Neuron (in vitro differentiated cells): ENCODE measurements around the gene RBM18.

ENCODE experiments used
- H2AFZ ChIP-seq: one replicate; pipeline ENCODE4 v1.6.1; 2013; ENCODE audit warnings: low read depth, mild to moderate bottlenecking, inconsistent platforms, low read length, moderate library complexity
- H3K27me3 ChIP-seq: one replicate; pipeline ENCODE4 v1.6.1; 2013; ENCODE audit warnings: low read length; ENCODE audit not compliant: insufficient read depth
- H3K36me3 ChIP-seq: one replicate; pipeline ENCODE4 v1.6.1; 2013; ENCODE audit warnings: low read length; ENCODE audit not compliant: insufficient read depth
- H3K4me1 ChIP-seq: one replicate; pipeline ENCODE4 v1.6.1; 2013; ENCODE audit warnings: low read length; ENCODE audit not compliant: insufficient read depth
- H3K4me3 ChIP-seq: 2 replicates; pipeline ENCODE4 v1.5.1; 2013; ENCODE audit warnings: mild to moderate bottlenecking, low read length, moderate library complexity
- H3K9me3 ChIP-seq: one replicate; pipeline ENCODE4 v1.6.1; 2013; ENCODE audit warnings: low read length

Gene RBM18

DNA sequence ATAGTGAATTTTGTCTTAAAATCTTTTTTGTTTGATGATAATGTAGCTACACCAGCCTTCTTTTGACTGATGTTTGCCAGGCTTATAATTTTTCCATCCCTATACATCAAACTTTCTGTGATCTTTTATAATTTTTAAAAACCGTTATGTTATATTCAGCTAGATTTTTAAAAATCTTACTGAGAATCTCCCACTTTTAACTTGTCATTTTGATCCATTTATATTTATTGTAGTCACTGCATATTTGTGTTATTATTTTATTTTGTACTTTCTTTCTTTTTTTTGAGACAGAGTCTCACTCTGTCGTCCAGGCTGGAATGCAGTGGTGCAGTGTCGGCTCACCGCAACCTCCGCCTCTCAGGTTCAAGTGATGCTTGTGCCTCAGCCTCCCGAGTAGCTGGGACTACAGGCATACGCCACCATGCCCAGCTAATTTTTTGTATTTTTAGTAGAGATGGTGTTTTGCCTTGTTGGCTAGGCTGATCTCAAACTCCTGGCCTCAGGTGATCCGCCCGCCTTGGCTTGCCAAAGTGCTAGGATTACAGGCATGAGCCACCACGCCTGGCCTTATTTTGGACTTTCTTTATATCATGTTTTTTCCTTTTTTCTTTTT, 12.8 kb upstream of the RBM18 start:
- no peak overlapping the region for H3K4me3 ChIP-seq
- H3K9me3 ChIP-seq: peaks cover 9% of the 10 kb centered on the region
- H3K4me1 ChIP-seq: no peaks in the 10 kb centered on the region
- no peaks in the 10 kb centered on the region for H3K27me3 ChIP-seq
- H2AFZ ChIP-seq: no peak overlapping the region
- peaks cover 27% of the 10 kb centered on the region for H3K36me3 ChIP-seq

DNA sequence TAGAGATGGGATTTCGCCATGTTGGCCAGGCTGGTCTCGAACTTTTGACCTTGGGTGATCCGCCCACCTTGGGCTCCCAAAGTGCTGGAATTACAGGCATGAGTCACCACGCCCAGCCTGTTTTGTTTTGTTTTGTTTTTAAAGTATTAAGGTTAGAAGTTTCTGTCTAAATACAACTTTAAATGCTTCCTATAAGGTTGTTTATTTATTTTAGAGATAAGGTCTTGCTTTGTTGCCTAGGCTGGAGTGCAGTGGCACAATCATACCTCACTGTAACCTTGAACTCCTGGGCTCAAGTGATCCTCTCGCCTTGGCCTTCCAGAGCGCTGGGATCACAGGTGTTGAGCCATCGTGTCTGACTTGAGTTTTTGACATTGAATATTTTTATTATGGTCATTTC, 11.5 kb upstream of the RBM18 start:
- no peaks in the 10 kb centered on the region for H3K27me3 ChIP-seq
- no peak overlapping the region for H3K4me3 ChIP-seq
- peaks cover 30% of the 10 kb centered on the region for H3K36me3 ChIP-seq
- H3K4me1 ChIP-seq: no peaks in the 10 kb centered on the region
- no peak overlapping the region for H2AFZ ChIP-seq
- peaks cover 9% of the 10 kb centered on the region for H3K9me3 ChIP-seq

DNA sequence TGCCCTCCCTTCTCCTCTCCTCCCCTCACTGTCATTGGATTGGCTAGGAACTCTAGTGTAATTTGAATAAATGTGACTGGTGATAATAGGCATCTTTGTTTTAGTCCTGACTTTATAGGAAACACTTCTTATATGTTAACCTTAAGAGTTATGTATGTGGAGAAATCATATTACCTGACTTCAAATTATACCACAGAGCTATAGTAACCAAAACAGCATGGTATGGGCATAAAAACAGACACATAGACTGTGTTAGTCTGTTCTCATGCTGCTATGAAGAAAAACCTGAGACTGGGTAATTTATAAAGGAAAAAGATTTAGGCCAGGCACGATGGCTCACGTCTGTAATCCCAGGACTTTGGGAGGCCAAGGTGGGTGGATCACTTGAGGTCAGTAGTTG, 9.4 kb upstream of the RBM18 start:
- peaks cover 9% of the 10 kb centered on the region for H3K9me3 ChIP-seq
- no peaks in the 10 kb centered on the region for H3K27me3 ChIP-seq
- H3K4me3 ChIP-seq: no peak overlapping the region
- H3K4me1 ChIP-seq: no peaks in the 10 kb centered on the region
- no peak overlapping the region for H2AFZ ChIP-seq
- peaks cover 26% of the 10 kb centered on the region for H3K36me3 ChIP-seq

DNA sequence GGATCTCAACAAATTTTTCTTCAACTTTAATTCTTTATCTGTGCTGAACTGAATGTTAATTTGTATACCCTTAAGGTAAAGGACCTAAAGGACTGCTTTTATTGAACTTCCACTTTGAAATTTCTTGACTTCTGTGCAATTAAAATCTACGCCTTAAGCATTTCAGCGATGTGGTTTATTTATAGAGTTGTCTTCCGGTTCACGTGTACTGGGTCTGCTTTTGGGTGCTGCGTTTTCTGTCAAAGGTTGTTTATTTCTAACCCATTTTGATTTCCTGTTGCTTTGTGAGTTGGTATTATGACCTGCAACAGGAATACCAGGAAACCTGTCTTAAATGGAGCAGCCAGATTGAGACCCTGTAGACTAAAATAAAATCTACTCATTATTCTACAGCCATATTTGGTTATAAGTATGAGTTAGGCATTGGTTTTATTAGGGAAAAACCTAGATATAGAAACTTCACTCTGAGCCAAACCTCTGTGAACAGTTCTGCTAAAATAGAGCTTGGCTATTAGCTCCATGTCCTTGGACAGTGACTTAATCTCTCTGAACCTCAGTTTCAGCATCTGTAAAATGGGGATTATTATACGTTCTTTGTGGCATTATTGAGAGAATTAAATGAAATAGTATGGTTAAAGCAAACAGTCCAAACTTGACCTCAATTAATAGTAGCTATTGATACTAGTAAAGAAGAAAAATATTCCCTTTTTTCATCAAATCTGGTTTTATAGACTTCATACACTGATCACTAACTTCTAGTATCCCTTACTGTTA, 3.6 kb upstream of the RBM18 start:
- H3K4me3 ChIP-seq: no peak overlapping the region
- H2AFZ ChIP-seq: no peak overlapping the region
- H3K36me3 ChIP-seq: peaks cover 16% of the 10 kb centered on the region
- H3K4me1 ChIP-seq: peaks cover 16% of the 10 kb centered on the region
- peaks cover 4% of the 10 kb centered on the region for H3K9me3 ChIP-seq
- no peaks in the 10 kb centered on the region for H3K27me3 ChIP-seq

GRCh38 chr9:122265149-122265915, 692 bp upstream of the RBM18 start:
- H3K36me3 ChIP-seq: peaks cover 16% of the 10 kb centered on the region
- H2AFZ ChIP-seq: peak overlapping the region; percentile 72
- no peaks in the 10 kb centered on the region for H3K9me3 ChIP-seq
- H3K27me3 ChIP-seq: no peaks in the 10 kb centered on the region
- peak overlapping the region; percentile 74 for H3K4me3 ChIP-seq
- peaks cover 16% of the 10 kb centered on the region for H3K4me1 ChIP-seq

- Histone ChIP-seq H3K9me3 (no peaks in the 10 kb centered on the region), H3K4me1 (peaks cover 16% of the 10 kb centered on the region), H3K4me3 (peak overlapping the region; percentile 74), H2AFZ (peak overlapping the region; percentile 72), H3K27me3 (no peaks in the 10 kb centered on the region), H3K36me3 (peaks cover 27% of the 10 kb centered on the region)
These were observed 816 bp downstream of the RBM18 start for GRCh38 chr9:122263699-122264349.

DNA sequence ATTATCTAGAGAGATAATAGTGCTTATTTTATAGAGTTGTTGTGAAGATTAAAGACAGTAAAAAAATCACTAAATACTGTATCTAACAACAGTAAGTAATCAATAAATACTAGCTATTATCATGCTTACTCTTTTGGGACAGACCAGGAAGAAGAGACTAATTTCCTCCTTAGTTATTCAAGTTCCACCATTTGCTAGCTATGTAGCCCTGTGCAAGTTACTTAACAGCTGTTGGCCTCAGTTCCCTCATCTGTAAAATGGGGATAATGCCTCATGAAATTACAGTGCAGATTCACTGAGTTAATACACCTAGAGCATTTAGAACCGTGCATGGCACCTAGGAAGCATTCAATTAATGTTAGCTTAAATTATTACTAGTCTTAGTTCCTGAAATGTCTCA, 2.6 kb downstream of the RBM18 start:
- H3K9me3 ChIP-seq: no peaks in the 10 kb centered on the region
- no peak overlapping the region for H2AFZ ChIP-seq
- H3K4me3 ChIP-seq: no peak overlapping the region
- peaks cover 16% of the 10 kb centered on the region for H3K4me1 ChIP-seq
- no peaks in the 10 kb centered on the region for H3K27me3 ChIP-seq
- H3K36me3 ChIP-seq: peaks cover 35% of the 10 kb centered on the region

DNA sequence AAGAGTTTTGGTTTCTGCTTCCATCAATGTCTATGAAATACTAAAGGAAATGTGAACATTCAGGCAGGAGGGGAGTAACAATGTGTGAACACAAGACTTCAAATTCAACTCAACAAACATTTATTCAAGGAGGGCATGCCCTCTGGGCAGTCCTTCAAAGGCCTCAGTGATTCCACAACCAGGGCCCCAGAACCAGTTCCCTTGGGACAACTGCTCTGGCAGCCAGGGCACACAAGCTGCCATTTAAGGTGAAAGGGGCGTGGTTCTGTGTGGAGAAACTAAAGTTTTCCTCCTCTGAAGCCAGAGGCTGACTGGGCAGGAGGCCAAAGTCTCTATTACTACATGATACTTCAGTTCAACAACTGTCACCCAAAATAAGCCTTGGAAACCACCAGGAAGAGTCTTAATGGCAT, 3.2 kb downstream of the RBM18 start:
- Histone ChIP-seq H2AFZ (no peak overlapping the region), H3K9me3 (no peaks in the 10 kb centered on the region), H3K4me3 (no peak overlapping the region), H3K36me3 (peaks cover 35% of the 10 kb centered on the region), H3K27me3 (no peaks in the 10 kb centered on the region), H3K4me1 (peaks cover 16% of the 10 kb centered on the region)

GRCh38 chr9:122258886-122259415, 5.7 kb downstream of the RBM18 start:
- Histone ChIP-seq H3K27me3 (no peaks in the 10 kb centered on the region), H3K9me3 (no peaks in the 10 kb centered on the region), H3K4me3 (no peak overlapping the region), H2AFZ (no peak overlapping the region), H3K36me3 (peaks cover 43% of the 10 kb centered on the region), H3K4me1 (peaks cover 7% of the 10 kb centered on the region)

- no peaks in the 10 kb centered on the region for H3K4me1 ChIP-seq
- H3K4me3 ChIP-seq: no peak overlapping the region
- no peak overlapping the region for H2AFZ ChIP-seq
- peaks cover 51% of the 10 kb centered on the region for H3K36me3 ChIP-seq
- H3K9me3 ChIP-seq: no peaks in the 10 kb centered on the region
- H3K27me3 ChIP-seq: no peaks in the 10 kb centered on the region
These were observed 8.4 kb downstream of the RBM18 start for GRCh38 chr9:122256206-122256605.

GRCh38 chr9:122254761-122255160, 9.9 kb downstream of the RBM18 start:
- Histone ChIP-seq H3K4me1 (no peaks in the 10 kb centered on the region), H3K27me3 (no peaks in the 10 kb centered on the region), H3K9me3 (no peaks in the 10 kb centered on the region), H2AFZ (no peak overlapping the region), H3K36me3 (peaks cover 42% of the 10 kb centered on the region), H3K4me3 (no peak overlapping the region)

DNA sequence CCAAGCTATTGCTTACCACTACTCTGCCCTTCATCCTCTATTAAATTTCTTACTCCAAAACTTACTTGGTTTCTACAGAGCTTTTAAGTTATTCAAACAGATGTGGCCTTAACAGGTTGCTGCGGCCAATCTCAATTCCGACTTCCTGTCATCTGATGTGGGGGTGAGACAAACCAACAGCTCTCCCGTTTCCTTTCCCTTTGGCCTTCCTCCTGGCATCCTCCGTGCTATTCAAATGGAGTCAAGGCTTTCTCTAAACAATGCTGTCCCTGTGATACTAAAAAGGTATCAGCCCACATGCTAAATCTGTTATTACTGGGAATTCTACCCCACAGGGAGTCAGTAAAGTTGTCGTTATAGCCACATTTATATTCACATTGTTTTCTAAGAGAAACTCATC, 11.8 kb downstream of the RBM18 start:
- H2AFZ ChIP-seq: no peak overlapping the region
- H3K4me1 ChIP-seq: no peaks in the 10 kb centered on the region
- peaks cover 39% of the 10 kb centered on the region for H3K36me3 ChIP-seq
- no peak overlapping the region for H3K4me3 ChIP-seq
- peaks cover 3% of the 10 kb centered on the region for H3K9me3 ChIP-seq
- no peaks in the 10 kb centered on the region for H3K27me3 ChIP-seq

GRCh38 chr9:122251351-122251750, 13.3 kb downstream of the RBM18 start:
- Histone ChIP-seq H3K27me3 (no peaks in the 10 kb centered on the region), H3K4me1 (no peaks in the 10 kb centered on the region), H3K36me3 (peaks cover 50% of the 10 kb centered on the region), H3K9me3 (peaks cover 3% of the 10 kb centered on the region), H2AFZ (no peak overlapping the region), H3K4me3 (no peak overlapping the region)
